Measurements from ENCODE around the gene DIO3.

Gene DIO3

GRCh38 chr14:101584055-101584859 is 23.0 kb downstream of the DIO3 start:
- DNase-seq: no peak

- no peak for DNase-seq
Measured at GRCh38 chr14:101585211-101585610, 23.9 kb downstream of the DIO3 start.

GRCh38 chr14:101586531-101587430 is 25.5 kb downstream of the DIO3 start:
- DNase-seq: no peak

- DNase-seq: no peak
Measured at GRCh38 chr14:101587441-101587911, 26.2 kb downstream of the DIO3 start.

- no peak for DNase-seq
Measured at GRCh38 chr14:101588286-101588975, 27.1 kb downstream of the DIO3 start.

GRCh38 chr14:101588990-101589389 is 27.7 kb downstream of the DIO3 start:
- DNase-seq: no peak

- no peak for DNase-seq
Measured at GRCh38 chr14:101589486-101590015, 28.3 kb downstream of the DIO3 start.

- no peak for DNase-seq
Measured at GRCh38 chr14:101590062-101590461, 28.8 kb downstream of the DIO3 start.

GRCh38 chr14:101590616-101591015 is 29.3 kb downstream of the DIO3 start:
- no peak for DNase-seq

GRCh38 chr14:101591121-101591520 is 29.8 kb downstream of the DIO3 start:
- no peak for DNase-seq

- no peak for DNase-seq
Measured at GRCh38 chr14:101591582-101591981, 30.3 kb downstream of the DIO3 start.

GRCh38 chr14:101593411-101594238 is 32.3 kb downstream of the DIO3 start:
- DNase-seq: no peak

GRCh38 chr14:101594511-101595148 is 33.3 kb downstream of the DIO3 start:
- no peak for DNase-seq

GRCh38 chr14:101595349-101595748 is 34.1 kb downstream of the DIO3 start:
- no peak for DNase-seq

- DNase-seq: peak; percentile 65
Measured at GRCh38 chr14:101595887-101596721, 34.8 kb downstream of the DIO3 start.

- DNase-seq: no peak
Measured at GRCh38 chr14:101596742-101597141, 35.4 kb downstream of the DIO3 start.

- DNase-seq: no peak
Measured at GRCh38 chr14:101598159-101598558, 36.9 kb downstream of the DIO3 start.

- no peak for DNase-seq
Measured at GRCh38 chr14:101598571-101599233, 37.4 kb downstream of the DIO3 start.

GRCh38 chr14:101599234-101599885 is 38.1 kb downstream of the DIO3 start:
- DNase-seq: no peak
